AG10803 (cell line): Measurements from ENCODE around the gene ARAP3.

ENCODE experiments used
- DNase-seq: peaks from one replicate; pipeline ENCODE4 v3.0.0; 2010; ENCODE audit warnings: low read depth
- H3K4me3 ChIP-seq: 2 replicates; pipeline ENCODE4 v1.5.1; 2011; ENCODE audit warnings: mild to moderate bottlenecking, low read length, control low read depth
- TF ChIP-seq, protein P1 (sequence below): conservative IDR thresholded peaks from 2 replicates; pipeline ENCODE4 v1.5.1; 2011; ENCODE audit warnings: mild to moderate bottlenecking, low read length, control low read depth, inconsistent platforms

Gene ARAP3

DNA sequence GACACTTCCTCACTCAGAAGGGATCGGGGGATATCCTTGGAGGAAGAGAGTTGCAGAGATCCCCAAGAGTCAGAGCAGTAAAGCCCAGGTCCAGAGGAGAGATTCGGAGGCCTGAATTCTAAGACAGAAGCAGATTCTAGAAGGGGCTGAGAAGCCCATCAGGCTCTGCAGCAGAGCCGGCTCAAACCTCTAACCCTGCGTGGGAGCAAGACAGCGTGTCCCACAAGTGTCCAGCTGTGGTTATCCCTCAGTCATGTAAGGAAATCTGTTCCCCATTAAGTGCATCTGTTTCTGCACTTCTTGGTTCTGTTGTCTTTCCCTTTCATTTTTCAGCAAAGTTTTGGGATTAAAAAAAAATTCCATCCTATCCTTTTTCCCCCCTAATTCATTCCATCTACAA lies 58.4 kb downstream of the ARAP3 start:
- peak; percentile 61 for DNase-seq
- TF ChIP-seq, protein P1, sequence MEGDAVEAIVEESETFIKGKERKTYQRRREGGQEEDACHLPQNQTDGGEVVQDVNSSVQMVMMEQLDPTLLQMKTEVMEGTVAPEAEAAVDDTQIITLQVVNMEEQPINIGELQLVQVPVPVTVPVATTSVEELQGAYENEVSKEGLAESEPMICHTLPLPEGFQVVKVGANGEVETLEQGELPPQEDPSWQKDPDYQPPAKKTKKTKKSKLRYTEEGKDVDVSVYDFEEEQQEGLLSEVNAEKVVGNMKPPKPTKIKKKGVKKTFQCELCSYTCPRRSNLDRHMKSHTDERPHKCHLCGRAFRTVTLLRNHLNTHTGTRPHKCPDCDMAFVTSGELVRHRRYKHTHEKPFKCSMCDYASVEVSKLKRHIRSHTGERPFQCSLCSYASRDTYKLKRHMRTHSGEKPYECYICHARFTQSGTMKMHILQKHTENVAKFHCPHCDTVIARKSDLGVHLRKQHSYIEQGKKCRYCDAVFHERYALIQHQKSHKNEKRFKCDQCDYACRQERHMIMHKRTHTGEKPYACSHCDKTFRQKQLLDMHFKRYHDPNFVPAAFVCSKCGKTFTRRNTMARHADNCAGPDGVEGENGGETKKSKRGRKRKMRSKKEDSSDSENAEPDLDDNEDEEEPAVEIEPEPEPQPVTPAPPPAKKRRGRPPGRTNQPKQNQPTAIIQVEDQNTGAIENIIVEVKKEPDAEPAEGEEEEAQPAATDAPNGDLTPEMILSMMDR, result no peak
- no peak overlapping the region for H3K4me3 ChIP-seq

DNA sequence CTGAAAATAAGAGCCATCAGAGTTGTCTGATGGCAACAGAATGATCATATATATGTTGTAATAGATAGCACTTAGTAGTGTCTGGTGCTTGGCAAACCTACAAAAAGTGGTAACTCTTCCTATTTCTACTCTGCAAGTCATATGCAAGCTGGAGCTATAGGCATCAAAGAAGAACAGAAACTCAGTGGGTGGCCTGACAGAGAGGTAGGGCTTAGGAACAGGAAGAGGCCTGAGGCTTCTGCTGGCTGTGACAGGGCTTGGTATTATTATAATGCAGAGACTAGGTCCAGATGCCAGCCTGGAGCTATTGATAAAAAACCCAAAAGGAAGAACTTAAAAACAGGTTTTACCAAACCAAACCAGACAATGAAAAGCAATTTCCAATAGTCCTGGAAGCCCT lies 58.8 kb downstream of the ARAP3 start:
- TF ChIP-seq, protein P1, result no peak
- no peak overlapping the region for H3K4me3 ChIP-seq
- DNase-seq, result no peak

DNA sequence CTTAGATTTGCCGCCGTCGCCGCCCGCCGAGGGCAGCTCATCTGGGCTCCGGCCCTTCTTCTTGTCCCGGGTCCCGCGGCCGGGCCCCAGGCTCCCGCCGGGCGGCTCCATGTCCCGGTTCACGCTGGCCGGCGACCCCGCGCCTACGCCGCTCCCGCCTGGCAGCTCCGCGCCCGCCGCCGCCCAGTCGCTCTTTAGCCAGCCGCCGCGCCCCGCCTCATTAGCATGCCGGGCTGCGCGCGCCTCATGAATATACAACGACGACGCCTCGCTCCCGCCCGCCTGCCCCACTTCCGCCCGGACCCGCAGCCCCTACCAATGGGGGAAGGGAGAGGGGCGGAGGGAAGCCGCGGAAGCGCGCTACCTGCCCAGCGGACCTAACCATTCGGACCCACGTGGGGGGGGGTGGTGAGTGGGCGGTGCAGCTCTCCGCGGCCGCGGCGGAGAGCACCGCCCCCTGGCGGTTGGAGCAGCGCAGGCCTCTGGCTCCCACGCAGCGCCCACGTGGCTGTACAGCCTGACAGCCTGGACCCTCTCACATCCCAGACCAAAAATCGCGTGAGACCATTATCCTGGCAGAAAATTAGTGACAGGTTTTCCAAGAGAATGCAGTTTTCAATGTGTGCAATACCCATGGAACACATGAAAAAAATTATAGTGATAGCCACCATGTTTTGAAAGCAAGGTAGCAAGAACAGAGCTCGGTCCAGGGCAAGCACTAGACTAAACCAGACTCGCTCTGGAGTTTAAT lies 63.1 kb downstream of the ARAP3 start, which contains the start of gene DIAPH1:
Gene DIAPH1 (minus strand): TSS at position 197 of the 751 bp plus-strand sequence. CDS start 86 bp downstream, at position 111.
- TF ChIP-seq, protein P1, result peak; percentile 86
- peak within 1 kb of the TSS; percentile 71 for H3K4me3 ChIP-seq

DNA sequence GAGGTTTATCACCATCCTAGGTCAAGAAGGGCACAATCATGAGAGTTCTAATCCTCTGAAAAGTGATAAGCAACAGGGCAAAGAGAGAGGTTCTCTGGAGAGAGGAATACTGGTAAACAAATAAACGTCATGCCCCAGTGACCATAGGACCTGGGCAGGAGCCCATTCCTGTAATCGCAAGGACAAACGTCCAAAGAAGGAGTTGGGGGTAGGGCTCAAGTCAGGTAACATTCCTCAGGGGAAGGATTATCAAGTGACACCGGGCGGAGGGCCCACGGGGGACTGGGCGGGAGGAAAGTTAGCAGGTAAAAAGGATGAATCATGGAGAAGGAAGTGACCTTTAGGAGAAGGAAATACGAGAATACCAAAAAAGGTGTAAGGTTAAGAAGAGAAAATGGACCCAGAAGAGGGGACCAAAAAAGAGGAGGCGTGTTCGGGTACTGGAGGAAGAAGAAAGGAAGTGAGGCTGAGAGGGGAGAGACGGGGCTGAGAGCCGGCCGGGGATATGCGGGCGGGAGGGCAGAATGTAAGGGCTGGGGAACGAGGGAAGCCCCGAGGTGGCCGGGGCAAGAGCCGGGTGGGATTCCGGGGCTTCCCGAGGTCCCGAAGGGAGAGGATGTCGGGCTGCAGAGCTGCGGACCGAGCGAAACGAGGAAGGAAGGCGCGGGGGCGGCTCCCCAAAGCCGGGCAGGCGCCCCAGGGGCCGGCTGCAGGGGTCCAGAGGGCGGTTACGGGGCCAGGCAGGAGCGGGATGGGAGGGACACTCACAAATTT lies 63.8 kb downstream of the ARAP3 start:
- peak overlapping the region; percentile 71 for H3K4me3 ChIP-seq
- DNase-seq, result no peak
- TF ChIP-seq, protein P1, result no peak

More for the DNA sequence above, 63.1 kb downstream of the ARAP3 start, which contains the start of gene DIAPH1:
- peak; percentile 93 for DNase-seq

DNA sequence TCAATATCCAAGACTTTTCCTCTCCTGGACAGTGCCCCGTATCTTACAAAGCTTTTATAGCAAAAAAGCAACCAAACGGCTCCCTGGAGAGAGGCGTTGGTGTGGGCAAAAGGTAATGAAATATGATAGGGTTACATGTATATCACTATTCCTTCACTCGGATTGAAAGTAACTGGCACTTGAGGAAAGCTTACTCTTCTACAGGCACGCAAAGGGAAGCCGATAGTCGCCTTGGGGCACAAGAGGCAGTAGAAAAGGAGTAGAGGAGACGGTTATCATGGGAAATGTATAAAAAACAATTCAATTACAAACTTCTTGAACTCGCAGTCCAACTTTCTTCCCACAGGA lies 64.4 kb downstream of the ARAP3 start:
- peak overlapping the region; percentile 71 for H3K4me3 ChIP-seq
- DNase-seq, result no peak
- TF ChIP-seq, protein P1, result no peak

DNA sequence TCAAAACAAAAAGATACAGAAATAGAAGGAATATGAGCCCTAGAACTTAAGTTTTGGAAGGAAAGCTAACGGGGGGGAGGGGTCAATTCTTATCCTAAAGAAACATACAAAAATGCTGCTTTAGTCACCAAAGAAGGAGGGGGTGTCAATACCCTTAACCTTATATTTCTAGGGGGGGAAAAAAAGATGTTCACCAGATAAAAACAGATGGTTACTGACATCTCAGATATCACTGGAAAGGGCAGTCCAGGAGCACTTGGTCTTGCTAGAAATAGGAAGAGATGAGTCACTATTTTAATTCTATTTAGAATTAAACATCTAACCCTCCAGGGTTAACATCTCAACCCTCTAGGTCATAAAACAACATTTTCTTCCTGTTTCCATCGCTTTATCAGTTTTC lies 64.9 kb downstream of the ARAP3 start:
- no peak for DNase-seq
- H3K4me3 ChIP-seq, result peak overlapping the region; percentile 71
- TF ChIP-seq, protein P1, result no peak
